Right lobe of liver (tissue), 6 donors: ENCODE results near the gene GALNT2. TPM values are rescaled to one million over a fixed set of nuclear protein-coding genes. Genes with fewer than 3 reads are reported as not detected.

Source experiments
- ATAC-seq, 4 donors: fragments of 200-7000 bp; cut with Tn5 transposase; one replicate each; pipeline ENCODE4 v1.9.1; 2020; ENCODE audit warnings: mild to moderate bottlenecking in 4 of 4, moderate library complexity in 4 of 4
- DNase-seq, 3 donors: peaks; one replicate each; pipeline ENCODE4 v3.0.0-alpha.2; 2020
- H3K27ac ChIP-seq, 3 donors: fragments of 200-600 bp; one replicate each; pipeline ENCODE4 v1.8.0; 2022
- H3K27me3 ChIP-seq, 2 donors: fragments of 200-600 bp; one replicate each; pipeline ENCODE4 v1.8.0; 2022
- H3K36me3 ChIP-seq, 4 donors: fragments of 200-600 bp; sonication (generic) in 1 of 4; one replicate each; pipeline versions ENCODE4 v1.5.1 to v1.8.0; 2017 to 2022; ENCODE audit warnings: control low read depth in 1 of 4
- H3K4me1 ChIP-seq, 4 donors: fragments of 200-600 bp; sonication (generic) in 1 of 4; one replicate each; pipeline versions ENCODE4 v1.5.1 to v1.8.0; 2017 to 2022; ENCODE audit warnings: control low read depth in 1 of 4
- H3K4me3 ChIP-seq, 3 donors: fragments of 200-600 bp; one replicate each; pipeline ENCODE4 v1.8.0; 2022
- H3K9me3 ChIP-seq, 4 donors: fragments of 200-600 bp; sonication (generic) in 1 of 4; one replicate each; pipeline versions ENCODE4 v1.5.1 to v1.8.0; 2017 to 2022; ENCODE audit warnings: control low read depth in 1 of 4
- CTCF ChIP-seq, 4 donors: fragments of 200-600 bp in 3 of 4; fragments of 450-650 bp in 1 of 4; IDR thresholded peaks; one replicate each; pipeline versions ENCODE4 v1.5.1 to v1.8.0; 2016 to 2022; ENCODE audit warnings: antibody characterized with exemption in 4 of 4, mild to moderate bottlenecking in 2 of 4
- POLR2A ChIP-seq: fragments of 450-650 bp; IDR thresholded peaks from one replicate; pipeline ENCODE4 v1.6.1; 2017; ENCODE audit warnings: antibody characterized with exemption, mild to moderate bottlenecking
- WGBS: methylation state at CpG from one replicate; pipeline ENCODE4 v1.1.6; 2018; ENCODE audit warnings: low coverage, low lambda C conversion rate; ENCODE audit not compliant: insufficient coverage; ENCODE audit errors: missing lambda C conversion rate; 5-methylcytosine and 5-hydroxymethylcytosine counted together
- intact Hi-C, 2 donors: fragments of 100-400 bp; cut with DNase I; formaldehyde crosslinking; loops; one replicate each; pipeline versions ENCODE4 v1.11.2 to v1.14.1; 2022
- total RNA-seq, 6 experiments: library from RNA; depleted of rRNA in 2 of 6; stranded (reverse); fragments of >200 nt in 2 of 6; fragmentation: NEBNext Ultra II Directional in 3 of 6; extraction: Animal tissue kit (Norgen Biotek cat#: 25700) in 3 of 6; gene quantifications; one replicate each; pipeline versions ENCODE4 v1.1.0 to v1.2.4, GENCODE V29; 2016 to 2023
- donor health status: DM: no; HTN: yes; CAD: no.
- donor health status: DM: no; HTN: no; CAD: no.
- donor health status: DM: no; HTN: no; CAD: no.
- donor health status: DM: no; HTN: yes; CAD: no.
- donor health status: DM: no; HTN: yes; CAD: no.

The GALNT2 gene
- total RNA-seq, 6 experiments from 2014 or later: 58.0 to 152 (median 131) TPM

- H3K36me3 ChIP-seq: no peaks in the 10 kb centered on the region
- H3K27ac ChIP-seq: no peak overlapping the region
- TF ChIP-seq POLR2A (no peak), CTCF (IDR thresholded peaks at IDR 0.05) (no peak)
- ATAC-seq: no peak
- no peak overlapping the region for H3K4me3 ChIP-seq
- no peaks in the 10 kb centered on the region for H3K27me3 ChIP-seq
- no peak for DNase-seq
- H3K9me3 ChIP-seq: no peaks in the 10 kb centered on the region
- H3K4me1 ChIP-seq: peaks cover 0 to 8% (median 4%) of the 10 kb centered on the region in 4 donors
- intact Hi-C loops: no loop called here
Measured at GRCh38 chr1:230226814-230227213, 159.8 kb downstream of the GALNT2 start.

DNA sequence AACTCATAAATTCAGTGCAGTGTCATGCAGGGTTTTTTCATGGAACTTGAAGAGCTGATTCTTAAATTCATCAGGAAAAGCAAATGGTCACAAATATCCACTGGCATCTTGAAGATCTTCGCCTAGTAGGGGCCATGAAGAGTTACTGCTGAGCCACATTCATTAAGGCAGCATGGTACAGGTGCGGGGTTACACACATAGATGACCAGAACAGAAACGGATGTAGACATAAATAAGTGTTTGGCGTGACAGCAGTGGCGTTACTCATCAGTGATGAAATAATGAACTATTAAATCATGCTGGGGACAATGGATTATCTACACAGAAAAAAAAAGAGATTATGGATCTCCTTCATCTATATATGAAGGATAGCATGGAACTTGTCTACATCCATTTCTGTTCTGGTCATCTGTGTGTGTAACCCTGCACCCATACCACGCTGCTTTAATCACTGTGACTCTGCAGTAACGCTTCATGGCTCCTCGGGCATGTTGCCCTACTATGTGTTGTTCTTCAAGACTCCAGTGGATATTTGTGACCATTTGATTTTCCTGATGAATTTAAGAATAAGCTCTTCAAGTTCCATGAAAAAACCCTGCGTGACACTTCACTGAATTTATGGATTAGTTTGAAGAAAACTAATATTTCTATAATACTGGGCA lies 161.3 kb downstream of the GALNT2 start:
- TF ChIP-seq CTCF (IDR thresholded peaks at IDR 0.05) (no peak), POLR2A (no peak)
- Histone ChIP-seq H3K4me3 (no peak overlapping the region), H3K4me1 (peaks cover 0 to 8% (median 4%) of the 10 kb centered on the region in 4 donors), H3K9me3 (no peaks in the 10 kb centered on the region), H3K36me3 (no peaks in the 10 kb centered on the region), H3K27ac (no peak overlapping the region), H3K27me3 (no peaks in the 10 kb centered on the region)
- DNase-seq (no peak), ATAC-seq (no peak)
- WGBS: 97% methylated on average over 9 of the region's 9 CpGs
- intact Hi-C loops: no loop called here

GRCh38 chr1:230230273-230230672 lies 163.2 kb downstream of the GALNT2 start:
- H3K4me3 ChIP-seq: no peak overlapping the region
- H3K9me3 ChIP-seq: no peaks in the 10 kb centered on the region
- DNase-seq (no peak), ATAC-seq (peak in 2 of 4 donors; percentile 30 to 32)
- H3K36me3 ChIP-seq: no peaks in the 10 kb centered on the region
- WGBS: 49% methylated on average over 7 of the region's 7 CpGs
- no peak overlapping the region for H3K27ac ChIP-seq
- intact Hi-C loops: no loop called here
- TF ChIP-seq POLR2A (no peak), CTCF (IDR thresholded peaks at IDR 0.05) (no peak)
- H3K27me3 ChIP-seq: no peaks in the 10 kb centered on the region
- H3K4me1 ChIP-seq: peaks cover 0 to 8% (median 4%) of the 10 kb centered on the region in 4 donors

GRCh38 chr1:230230948-230231773 lies 164.1 kb downstream of the GALNT2 start:
- no peaks in the 10 kb centered on the region for H3K9me3 ChIP-seq
- 78% methylated on average over 6 of the region's 8 CpGs for WGBS
- ATAC-seq (peak in 1 of 4 donors; percentile 29), DNase-seq (no peak)
- no peak overlapping the region for H3K4me3 ChIP-seq
- intact Hi-C loops: no loop called here
- peaks cover 0 to 8% (median 4%) of the 10 kb centered on the region in 4 donors for H3K4me1 ChIP-seq
- H3K27me3 ChIP-seq: no peaks in the 10 kb centered on the region
- H3K27ac ChIP-seq: no peak overlapping the region
- peaks cover 0 to 5% (median 0%) of the 10 kb centered on the region in 4 donors for H3K36me3 ChIP-seq
- no peak for TF ChIP-seq POLR2A
- no peak for TF ChIP-seq CTCF (IDR thresholded peaks at IDR 0.05)
